Astrocyte (in vitro differentiated cells and primary cell): Measurements from ENCODE around the gene LSM14A. TPM values are rescaled to one million over a fixed set of nuclear protein-coding genes. Genes with fewer than 3 reads are reported as not detected.
"Not testable (repeated sequence)": the region's sequence is repeated elsewhere in the genome, so short reads cannot be mapped to it uniquely, and the experiment has no call there.

Source experiments
- DNase-seq: peaks from one replicate; pipeline ENCODE4 v3.0.0-alpha.2; 2010; ENCODE audit warnings: low read depth
- FAIRE-seq: peaks from 2 replicates; lab custom pipeline; 2011; peaks lifted over from hg19 to GRCh38; lab: Jason Lieb, UNC
- H2AFZ ChIP-seq: 2 replicates; pipeline ENCODE4 v1.6.0; 2012; ENCODE audit warnings: low read depth, low read length, inconsistent platforms
- H3K27ac ChIP-seq: 2 replicates; pipeline ENCODE4 v1.5.1; 2011; ENCODE audit warnings: low read depth, low read length, inconsistent platforms
- H3K27me3 ChIP-seq: 2 replicates; pipeline ENCODE4 v1.6.0; 2011; ENCODE audit warnings: low read length, inconsistent platforms; ENCODE audit not compliant: insufficient read depth
- H3K36me3 ChIP-seq: 2 replicates; pipeline ENCODE4 v1.5.1; 2011; ENCODE audit warnings: low read length, inconsistent platforms; ENCODE audit not compliant: insufficient read depth
- H3K4me1 ChIP-seq: 2 replicates; pipeline ENCODE4 v1.5.1; 2011; ENCODE audit warnings: low read length, inconsistent platforms; ENCODE audit not compliant: insufficient read depth
- H3K4me2 ChIP-seq: 2 replicates; pipeline ENCODE4 v1.6.0; 2012; ENCODE audit warnings: low read length, inconsistent platforms
- H3K4me3 ChIP-seq: 2 replicates; pipeline ENCODE4 v1.5.1; 2011; ENCODE audit warnings: low read depth, mild to moderate bottlenecking, low read length, inconsistent platforms; ENCODE audit not compliant: insufficient read depth
- H3K79me2 ChIP-seq: 2 replicates; pipeline ENCODE4 v1.6.0; 2012; ENCODE audit warnings: mild to moderate bottlenecking, low read length, inconsistent platforms; ENCODE audit not compliant: insufficient read depth
- H3K9ac ChIP-seq: 2 replicates; pipeline ENCODE4 v1.6.0; 2012; ENCODE audit warnings: mild to moderate bottlenecking, low read length, inconsistent platforms
- H3K9me3 ChIP-seq: 2 replicates; pipeline ENCODE4 v1.5.1; 2012; ENCODE audit warnings: low read depth, mild to moderate bottlenecking, low read length, inconsistent platforms; ENCODE audit not compliant: insufficient read depth
- H4K20me1 ChIP-seq: 2 replicates; pipeline ENCODE4 v1.6.0; 2012; ENCODE audit warnings: low read length, inconsistent platforms; ENCODE audit not compliant: insufficient read depth
- H3K27ac Mint-ChIP-seq: one replicate; pipeline ENCODE4 v1.8.0; 2021; ENCODE audit warnings: mild to moderate bottlenecking, mixed read lengths; ENCODE audit not compliant: unreplicated experiment
- H3K27me3 Mint-ChIP-seq: one replicate; pipeline ENCODE4 v1.8.0; 2021; ENCODE audit warnings: low read depth, mixed read lengths; ENCODE audit not compliant: unreplicated experiment
- H3K36me3 Mint-ChIP-seq: one replicate; pipeline ENCODE4 v1.8.0; 2021; ENCODE audit warnings: low read depth, mixed read lengths; ENCODE audit not compliant: unreplicated experiment
- H3K4me1 Mint-ChIP-seq: one replicate; pipeline ENCODE4 v1.8.0; 2021; ENCODE audit warnings: low read depth, mixed read lengths; ENCODE audit not compliant: unreplicated experiment
- H3K4me3 Mint-ChIP-seq: one replicate; pipeline ENCODE4 v1.8.0; 2021; ENCODE audit warnings: mild to moderate bottlenecking, moderate library complexity, mixed read lengths; ENCODE audit not compliant: unreplicated experiment
- H3K9me3 Mint-ChIP-seq: one replicate; pipeline ENCODE4 v1.8.0; 2021; ENCODE audit warnings: mild to moderate bottlenecking, mixed read lengths; ENCODE audit not compliant: unreplicated experiment
- CTCF ChIP-seq: IDR thresholded peaks from 2 replicates; pipeline ENCODE4 v1.5.1; 2011; ENCODE audit warnings: low read depth, mild to moderate bottlenecking, inconsistent platforms, low read length, moderate library complexity; ENCODE audit not compliant: insufficient read depth
- EZH2 ChIP-seq: IDR thresholded peaks from 2 replicates; pipeline ENCODE4 v1.6.1; 2012; ENCODE audit warnings: mild to moderate bottlenecking, low read length, inconsistent platforms; ENCODE audit not compliant: insufficient read depth
- total RNA-seq: library from RNA; stranded (reverse); gene quantifications from 2 replicates; pipeline ENCODE4 v1.2.1, GENCODE V29; 2021

LSM14A gene
- total RNA-seq, 1 donor from 2014 or later = 88.4 TPM

GRCh38 chr19:34131100-34131499 lies 41.2 kb upstream of the LSM14A start:
- no peaks in the 10 kb centered on the region for H3K36me3 Mint-ChIP-seq
- no peaks in the 10 kb centered on the region for H4K20me1 ChIP-seq
- no peak for FAIRE-seq
- H3K4me3 ChIP-seq = no peak overlapping the region
- no peaks in the 10 kb centered on the region for H3K79me2 ChIP-seq
- DNase-seq = no peak
- no peak overlapping the region for H3K4me2 ChIP-seq
- no peak overlapping the region for H3K4me3 Mint-ChIP-seq
- no peak overlapping the region for H3K9ac ChIP-seq
- H3K36me3 ChIP-seq = no peaks in the 10 kb centered on the region
- H3K9me3 ChIP-seq = no peaks in the 10 kb centered on the region
- no peak overlapping the region for H3K27ac ChIP-seq
- peaks cover 2% of the 10 kb centered on the region for H3K4me1 Mint-ChIP-seq
- no peak overlapping the region for H2AFZ ChIP-seq
- H3K27me3 ChIP-seq = no peaks in the 10 kb centered on the region
- no peaks in the 10 kb centered on the region for H3K27me3 Mint-ChIP-seq
- peaks cover 7% of the 10 kb centered on the region for H3K4me1 ChIP-seq
- H3K9me3 Mint-ChIP-seq = no peaks in the 10 kb centered on the region
- TF ChIP-seq CTCF (no peak), EZH2 (no peak)
- no peak overlapping the region for H3K27ac Mint-ChIP-seq

- H3K9me3 ChIP-seq, DNase-seq: not testable (repeated sequence)
Measured at GRCh38 chr19:34132145-34132544, 40.2 kb upstream of the LSM14A start.

GRCh38 chr19:34132706-34133105 lies 39.6 kb upstream of the LSM14A start:
- H3K36me3 Mint-ChIP-seq, H3K36me3 ChIP-seq, H3K4me1 ChIP-seq, H3K79me2 ChIP-seq, H2AFZ ChIP-seq, H3K9me3 Mint-ChIP-seq, H3K9me3 ChIP-seq, DNase-seq, H3K4me2 ChIP-seq, H3K27me3 ChIP-seq, H3K27ac Mint-ChIP-seq, H3K4me3 Mint-ChIP-seq, H3K4me3 ChIP-seq, H3K4me1 Mint-ChIP-seq, H3K27ac ChIP-seq, H3K9ac ChIP-seq, H3K27me3 Mint-ChIP-seq, H4K20me1 ChIP-seq, FAIRE-seq: not testable (repeated sequence)

More at GRCh38 chr19:34132145-34132544, 40.2 kb upstream of the LSM14A start:
- H3K4me2 ChIP-seq, H3K36me3 ChIP-seq, H3K4me1 ChIP-seq, FAIRE-seq, H3K4me1 Mint-ChIP-seq, H2AFZ ChIP-seq, H3K27ac Mint-ChIP-seq, H4K20me1 ChIP-seq, H3K36me3 Mint-ChIP-seq, H3K27me3 Mint-ChIP-seq, H3K27ac ChIP-seq, H3K9ac ChIP-seq, H3K4me3 Mint-ChIP-seq, H3K4me3 ChIP-seq, H3K79me2 ChIP-seq, H3K9me3 Mint-ChIP-seq, H3K27me3 ChIP-seq: not testable (repeated sequence)
